ENCODE measurements around the gene PDE6D.
"Not testable (repeated sequence)": the region's sequence is repeated elsewhere in the genome, so short reads cannot be mapped to it uniquely, and the experiment has no call there.

PDE6D gene

DNA sequence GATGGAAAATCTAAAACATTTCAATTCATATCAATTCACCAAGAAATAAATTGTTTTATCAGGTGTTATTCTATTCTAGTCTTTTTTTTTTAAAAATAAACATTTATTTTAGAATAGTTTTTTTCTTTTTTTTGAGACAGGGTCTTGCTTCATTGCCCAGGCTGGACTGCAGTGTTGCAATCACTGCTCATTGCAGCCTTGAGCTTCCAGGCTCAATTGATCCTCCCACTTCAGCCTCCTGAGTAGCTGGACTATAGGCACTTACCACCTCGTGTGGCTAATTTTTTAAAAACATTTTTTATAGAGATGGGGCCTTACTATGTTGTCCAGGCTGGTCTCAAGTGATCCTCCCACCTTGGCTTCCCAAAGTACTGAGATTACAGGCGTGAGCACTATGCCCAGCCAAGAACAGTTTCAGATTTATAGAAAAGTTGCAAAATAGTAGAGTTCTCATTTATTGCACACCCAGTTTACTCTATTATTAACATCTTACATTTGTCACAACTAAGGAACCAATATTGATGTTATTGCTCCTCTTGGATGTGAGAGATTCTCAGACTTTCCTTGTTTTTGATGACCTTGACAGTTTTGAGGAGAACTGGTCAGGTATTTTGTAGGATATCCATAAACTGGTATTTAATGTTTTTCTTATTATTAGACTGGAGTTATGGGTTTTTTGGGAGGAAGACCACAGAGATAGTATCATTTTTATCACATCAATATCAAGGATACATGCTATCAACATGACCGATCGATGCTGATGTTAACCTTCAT is 29.9 kb downstream of the PDE6D start:
- DNase-seq (ENCODE audit: low read depth): no peak
- no peak overlapping the region for H3K4me3 ChIP-seq (ENCODE audit: low read length)
- TF ChIP-seq, protein P1, sequence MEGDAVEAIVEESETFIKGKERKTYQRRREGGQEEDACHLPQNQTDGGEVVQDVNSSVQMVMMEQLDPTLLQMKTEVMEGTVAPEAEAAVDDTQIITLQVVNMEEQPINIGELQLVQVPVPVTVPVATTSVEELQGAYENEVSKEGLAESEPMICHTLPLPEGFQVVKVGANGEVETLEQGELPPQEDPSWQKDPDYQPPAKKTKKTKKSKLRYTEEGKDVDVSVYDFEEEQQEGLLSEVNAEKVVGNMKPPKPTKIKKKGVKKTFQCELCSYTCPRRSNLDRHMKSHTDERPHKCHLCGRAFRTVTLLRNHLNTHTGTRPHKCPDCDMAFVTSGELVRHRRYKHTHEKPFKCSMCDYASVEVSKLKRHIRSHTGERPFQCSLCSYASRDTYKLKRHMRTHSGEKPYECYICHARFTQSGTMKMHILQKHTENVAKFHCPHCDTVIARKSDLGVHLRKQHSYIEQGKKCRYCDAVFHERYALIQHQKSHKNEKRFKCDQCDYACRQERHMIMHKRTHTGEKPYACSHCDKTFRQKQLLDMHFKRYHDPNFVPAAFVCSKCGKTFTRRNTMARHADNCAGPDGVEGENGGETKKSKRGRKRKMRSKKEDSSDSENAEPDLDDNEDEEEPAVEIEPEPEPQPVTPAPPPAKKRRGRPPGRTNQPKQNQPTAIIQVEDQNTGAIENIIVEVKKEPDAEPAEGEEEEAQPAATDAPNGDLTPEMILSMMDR (conservative IDR thresholded peaks at IDR 0.05; ENCODE audit: low read depth, low read length): no peak

DNA sequence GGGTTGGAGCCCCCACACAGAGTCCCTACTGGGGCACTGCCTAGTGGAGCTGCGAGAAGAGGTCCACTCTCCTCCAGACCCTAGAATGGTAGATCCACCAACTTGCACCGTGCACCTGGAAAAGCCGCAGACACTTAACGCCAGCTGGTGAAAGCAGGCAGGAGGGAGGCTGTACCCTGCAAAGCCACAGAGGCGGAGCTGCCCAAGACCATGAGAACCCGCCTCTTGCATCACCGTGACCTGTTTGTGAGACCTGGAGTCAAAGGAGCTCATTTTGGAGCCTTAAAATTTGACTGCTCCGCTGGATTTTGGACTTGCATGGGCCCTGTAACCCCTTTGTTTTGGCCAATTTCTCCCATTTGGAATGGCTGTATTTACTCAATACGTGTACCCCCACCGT is 32.1 kb downstream of the PDE6D start:
- DNase-seq (ENCODE audit: low read depth); H3K4me3 ChIP-seq (ENCODE audit: low read length): not testable (repeated sequence)

DNA sequence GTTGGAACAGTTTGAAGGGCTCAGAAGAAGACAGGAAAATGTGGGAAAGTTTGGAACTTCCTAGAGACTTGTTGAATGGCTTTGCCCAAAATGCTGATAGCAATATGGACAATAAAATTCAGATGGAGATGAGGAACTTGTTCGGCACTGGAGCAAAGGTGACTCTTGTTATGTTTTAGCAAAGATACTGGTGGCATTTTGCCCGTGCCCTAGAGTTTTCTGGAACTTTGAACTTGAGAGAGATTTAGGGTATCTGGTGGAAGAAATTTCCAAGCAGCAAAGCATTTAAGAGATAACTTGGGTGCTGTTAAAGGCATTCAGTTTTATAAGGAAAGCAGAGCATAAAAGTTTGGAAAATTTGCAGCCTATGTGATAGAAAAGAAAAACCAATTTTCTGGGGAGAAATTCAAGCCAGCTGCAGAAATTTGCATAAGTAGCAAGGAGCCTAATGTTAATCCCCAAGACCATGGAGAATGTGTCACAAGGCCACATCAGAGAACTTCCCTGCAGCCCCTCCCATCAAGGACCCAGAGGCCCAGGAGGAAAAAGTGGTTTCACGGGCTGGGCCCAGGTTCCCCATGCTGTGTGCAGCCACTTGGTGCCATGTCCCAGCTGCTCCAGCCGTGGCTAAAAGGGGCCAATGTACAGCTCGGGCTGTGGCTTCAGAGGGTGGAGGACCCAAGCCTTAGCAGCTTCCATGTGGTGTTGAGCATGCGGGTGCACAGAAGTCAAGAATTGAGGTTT is 32.8 kb downstream of the PDE6D start:
- DNase-seq (ENCODE audit: low read depth); H3K4me3 ChIP-seq (ENCODE audit: low read length): not testable (repeated sequence)

DNA sequence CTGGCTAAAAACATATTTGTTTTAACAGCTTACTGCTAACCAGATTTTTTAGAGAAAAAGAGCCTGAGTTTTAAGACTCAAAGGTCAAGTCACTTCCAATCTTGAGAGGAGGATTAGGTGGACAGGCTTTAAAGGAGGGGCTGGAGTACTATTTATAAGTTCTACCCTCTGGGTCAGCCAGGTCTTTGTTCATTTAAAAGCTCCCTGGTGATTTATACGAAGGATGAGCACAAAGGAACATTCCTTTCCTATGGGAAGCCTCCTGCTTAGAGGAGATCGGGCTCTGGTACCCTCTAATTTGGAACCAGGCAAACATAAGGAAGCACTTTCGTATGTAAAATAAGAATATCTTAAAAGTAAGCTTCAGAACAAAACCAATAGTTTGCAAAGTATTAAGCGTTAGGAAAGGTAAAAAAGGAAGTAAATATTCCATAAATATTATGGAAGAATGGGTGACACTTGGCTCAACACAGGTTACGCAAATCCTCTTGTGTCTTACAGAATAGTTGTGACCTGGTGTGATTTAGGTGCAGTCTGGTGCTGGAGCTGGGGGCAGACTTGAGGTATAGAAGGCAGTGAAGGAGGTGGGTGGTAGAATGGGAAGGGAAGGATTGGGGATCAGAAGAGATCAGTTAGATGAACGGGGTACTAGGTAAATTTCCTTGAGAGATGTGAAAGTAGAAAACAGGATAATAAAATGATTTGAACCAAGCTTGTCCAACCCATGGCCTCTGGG is 35.6 kb downstream of the PDE6D start:
- DNase-seq (ENCODE audit: low read depth): no peak
- H3K4me3 ChIP-seq (ENCODE audit: low read length): no peak overlapping the region
- TF ChIP-seq, protein P1 (conservative IDR thresholded peaks at IDR 0.05; ENCODE audit: low read depth, low read length): no peak

DNA sequence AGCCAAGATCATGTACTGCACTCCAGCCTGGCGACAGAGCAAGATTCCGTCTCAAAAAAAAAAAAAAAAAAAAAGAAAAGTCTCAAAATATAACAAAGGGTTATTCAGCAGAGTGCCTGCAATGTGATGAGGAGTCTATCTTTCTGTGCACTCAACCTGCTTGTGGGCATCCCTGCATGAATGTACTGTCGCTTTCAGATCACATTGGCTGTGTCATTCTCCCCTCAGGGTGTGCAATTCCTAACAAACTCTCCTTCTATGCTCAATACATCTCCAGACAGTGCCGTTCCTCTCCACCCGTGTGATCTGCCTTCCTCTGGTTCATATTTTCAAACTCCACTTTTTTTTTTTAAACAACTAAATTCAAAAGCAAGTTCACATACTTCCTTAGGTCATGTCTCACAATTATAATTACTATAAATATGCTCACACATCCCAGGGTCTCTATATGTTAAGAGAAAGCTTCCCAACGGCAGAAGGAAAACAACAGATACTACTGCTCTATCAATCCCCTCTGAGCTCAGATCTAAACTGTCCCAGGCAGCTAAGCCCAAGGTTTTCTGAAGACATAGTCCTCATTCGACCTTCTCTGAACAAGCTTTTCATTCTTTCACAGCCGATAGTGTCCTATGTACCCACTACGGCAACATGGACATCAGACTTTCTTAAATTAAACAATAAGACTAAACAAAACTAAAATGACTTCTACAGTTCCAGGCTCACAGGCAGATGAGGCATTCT is 37.5 kb downstream of the PDE6D start:
- no peak for DNase-seq (ENCODE audit: low read depth)
- TF ChIP-seq, protein P1 (conservative IDR thresholded peaks at IDR 0.05; ENCODE audit: low read depth, low read length): no peak
- no peak overlapping the region for H3K4me3 ChIP-seq (ENCODE audit: low read length)

DNA sequence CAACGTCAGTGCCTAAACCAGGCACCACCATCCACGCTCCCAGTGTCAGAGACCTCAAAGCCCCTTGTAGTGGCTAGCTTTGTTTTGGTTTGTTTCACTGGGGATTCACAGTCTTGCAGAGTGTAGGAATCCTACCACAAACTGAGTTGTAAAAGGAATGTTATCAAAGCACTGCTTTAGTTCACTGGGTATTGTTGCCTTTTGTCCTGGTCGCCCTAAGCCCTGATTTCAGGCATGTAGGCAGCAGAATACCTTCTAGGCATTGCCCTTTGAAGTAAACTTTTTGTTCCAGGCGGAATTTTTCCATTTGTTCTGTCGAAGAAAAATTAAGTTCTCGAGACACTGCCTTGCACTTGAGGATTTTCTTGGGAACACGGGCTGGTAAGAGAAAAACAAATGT is 43.3 kb downstream of the PDE6D start:
- no peak overlapping the region for H3K4me3 ChIP-seq (ENCODE audit: low read length)
- TF ChIP-seq, protein P1 (conservative IDR thresholded peaks at IDR 0.05; ENCODE audit: low read depth, low read length): no peak
- DNase-seq (ENCODE audit: low read depth): no peak

DNA sequence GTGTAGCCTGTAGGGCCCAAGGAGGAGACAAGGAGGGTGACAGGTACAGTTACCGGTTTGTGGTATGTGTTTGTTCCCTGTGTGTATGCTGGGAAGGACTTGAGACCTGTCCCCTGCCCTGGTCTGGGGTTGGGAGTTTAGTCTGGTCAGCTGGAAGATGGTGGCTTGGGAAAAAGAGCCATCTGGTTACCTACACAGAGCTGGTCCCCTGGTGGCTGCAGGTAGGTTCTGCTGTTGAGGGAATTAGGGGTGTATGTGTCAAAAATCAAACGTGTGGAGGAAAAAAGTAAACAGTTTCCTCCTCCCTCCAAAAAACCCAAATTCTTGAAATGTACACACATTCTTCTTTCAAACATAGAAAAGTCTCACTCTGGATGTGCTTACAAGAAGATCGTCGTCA is 48.5 kb downstream of the PDE6D start:
- TF ChIP-seq, protein P1 (conservative IDR thresholded peaks at IDR 0.05; ENCODE audit: low read depth, low read length): no peak
- no peak overlapping the region for H3K4me3 ChIP-seq (ENCODE audit: low read length)
- no peak for DNase-seq (ENCODE audit: low read depth)

All from retinal pigment epithelial cell (primary cell).